CD14-positive monocyte (primary cell): ENCODE data around the gene FAM187B. TPM values are rescaled to one million over a fixed set of nuclear protein-coding genes. Genes with fewer than 3 reads are reported as not detected.
A peak's percentile ranks its signal among the peaks of the same experiment; 100 is the strongest.

Experiments used
- DNase-seq, 3 donors: peaks; one replicate each; pipeline ENCODE4 v3.0.0-alpha.2; 2011 to 2022
- H2AFZ ChIP-seq: 2 replicates; pipeline ENCODE4 v1.6.0; 2012; ENCODE audit warnings: mild to moderate bottlenecking, low read depth, low read length, inconsistent platforms; ENCODE audit not compliant: insufficient read depth, poor library complexity, severe bottlenecking
- H3K27ac ChIP-seq, 2 donors: 1 replicate in 1 of 2; 2 replicates in 1 of 2; pipeline ENCODE4 v1.5.1; 2012 to 2013; ENCODE audit warnings: low read length in 2 of 2, control low read depth in 1 of 2, inconsistent platforms in 1 of 2, low read depth in 1 of 2, mild to moderate bottlenecking in 1 of 2
- H3K27me3 ChIP-seq, 2 donors: one replicate each; pipeline versions ENCODE4 v1.6.0 to v1.6.1; 2011 to 2013; ENCODE audit warnings: low read length in 2 of 2; ENCODE audit not compliant: control insufficient read depth in 2 of 2, insufficient read depth in 2 of 2
- H3K36me3 ChIP-seq, 2 donors: replicated peaks in 1 of 2; 1 replicate in 1 of 2; 2 replicates in 1 of 2; pipeline versions ENCODE4 v1.5.1 to v1.6.1; 2012 to 2013; ENCODE audit warnings: low read length in 2 of 2, control low read depth in 1 of 2, inconsistent platforms in 1 of 2, mild to moderate bottlenecking in 1 of 2; ENCODE audit not compliant: insufficient read depth in 2 of 2, control insufficient read depth in 1 of 2
- H3K4me1 ChIP-seq, 2 donors: 1 replicate in 1 of 2; 2 replicates in 1 of 2; pipeline versions ENCODE4 v1.5.1 to v1.6.1; 2012 to 2013; ENCODE audit warnings: low read length in 2 of 2, control low read depth in 1 of 2, inconsistent platforms in 1 of 2, mild to moderate bottlenecking in 1 of 2, moderate library complexity in 1 of 2; ENCODE audit not compliant: insufficient read depth in 2 of 2, control insufficient read depth in 1 of 2
- H3K4me2 ChIP-seq: replicated peaks from 2 replicates; pipeline ENCODE3; 2012; ENCODE audit warnings: low read length, moderate library complexity, mild to moderate bottlenecking; ENCODE audit not compliant: poor library complexity, severe bottlenecking; ENCODE audit errors: extremely low read depth
- H3K4me3 ChIP-seq, 3 experiments: fragments of 200-600 bp in 1 of 3; sonication (generic) in 1 of 3; replicated peaks in 1 of 3; 1 replicate in 2 of 3; 2 replicates in 1 of 3; pipeline ENCODE4 v1.5.1; 2011 to 2013; ENCODE audit warnings: low read length in 3 of 3, mild to moderate bottlenecking in 3 of 3, control low read depth in 2 of 3, low read depth in 2 of 3, inconsistent platforms in 1 of 3, moderate library complexity in 1 of 3
- H3K79me2 ChIP-seq: 2 replicates; pipeline ENCODE4 v1.6.0; 2012; ENCODE audit warnings: mild to moderate bottlenecking, control low read depth, inconsistent platforms, low read length, moderate library complexity; ENCODE audit not compliant: insufficient read depth
- H3K9ac ChIP-seq: 2 replicates; pipeline ENCODE4 v1.6.0; 2017; ENCODE audit warnings: low read length, mild to moderate bottlenecking; ENCODE audit not compliant: insufficient read depth, poor library complexity, severe bottlenecking
- H3K9me3 ChIP-seq, 2 donors: replicated peaks in 1 of 2; 1 replicate in 1 of 2; 2 replicates in 1 of 2; pipeline versions ENCODE4 v1.5.1 to v1.6.1; 2012 to 2013; ENCODE audit warnings: low read length in 2 of 2, control low read depth in 1 of 2; ENCODE audit not compliant: control insufficient read depth in 1 of 2, insufficient read depth in 1 of 2
- H4K20me1 ChIP-seq: 2 replicates; pipeline ENCODE4 v1.6.0; 2012; ENCODE audit warnings: mild to moderate bottlenecking, low read length, control low read depth, moderate library complexity; ENCODE audit not compliant: insufficient read depth
- H3K27ac Mint-ChIP-seq, 7 donors: one replicate each; pipeline ENCODE4 v1.8.0; 2020; ENCODE audit warnings: mild to moderate bottlenecking in 7 of 7, mixed read lengths in 7 of 7, moderate library complexity in 6 of 7, inconsistent platforms in 2 of 7
- H3K27me3 Mint-ChIP-seq, 3 donors: one replicate each; pipeline ENCODE4 v1.8.0; 2021 to 2022; ENCODE audit warnings: low read depth in 3 of 3, mild to moderate bottlenecking in 3 of 3, mixed read lengths in 3 of 3, moderate library complexity in 3 of 3, inconsistent platforms in 1 of 3
- H3K36me3 Mint-ChIP-seq, 2 donors: one replicate each; pipeline ENCODE4 v1.8.0; 2020; ENCODE audit warnings: mixed read lengths in 2 of 2, inconsistent platforms in 1 of 2, mild to moderate bottlenecking in 1 of 2
- H3K4me1 Mint-ChIP-seq: one replicate; pipeline ENCODE4 v1.8.0; 2020; ENCODE audit warnings: mild to moderate bottlenecking, mixed read lengths
- H3K4me3 Mint-ChIP-seq, 2 donors: one replicate each; pipeline ENCODE4 v1.8.0; 2020; ENCODE audit warnings: mild to moderate bottlenecking in 2 of 2, mixed read lengths in 2 of 2, moderate library complexity in 1 of 2
- H3K9me3 Mint-ChIP-seq, 7 donors: one replicate each; pipeline ENCODE4 v1.8.0; 2020 to 2022; ENCODE audit warnings: mixed read lengths in 7 of 7, mild to moderate bottlenecking in 6 of 7, moderate library complexity in 6 of 7, inconsistent platforms in 2 of 7
- CTCF ChIP-seq: fragments of 200-600 bp; IDR thresholded peaks from one replicate; pipeline ENCODE4 v1.8.0; 2022; ENCODE audit warnings: antibody characterized with exemption, mild to moderate bottlenecking
- WGBS: methylation state at CpG from one replicate; pipeline ENCODE4 v1.1.5; 2013; ENCODE audit warnings: missing lambda C conversion rate; ENCODE audit not compliant: insufficient coverage; 5-methylcytosine and 5-hydroxymethylcytosine counted together
- intact Hi-C, 2 donors: fragments of 100-400 bp; cut with micrococcal nuclease; formaldehyde crosslinking; loops; one replicate each; pipeline versions ENCODE4 v1.15.0 to v1.15.1; 2023
- polyA plus RNA-seq, 3 donors: library from polyadenylated mRNA; depleted of rRNA in 1 of 3; unstranded in 2 of 3; stranded (reverse) in 1 of 3; fragments of 300-500 nt in 2 of 3; fragments of >200 nt in 1 of 3; fragmentation: Illumina TruSeq in 2 of 3; gene quantifications; 1 replicate in 2 of 3; 2 replicates in 1 of 3; pipeline ENCODE4 v1.2.3, GENCODE V29; 2012 to 2021

FAM187B gene
- polyA plus RNA-seq, 3 donors, result not detected

- H3K36me3 Mint-ChIP-seq, result peaks cover 21 to 22% of the 10 kb centered on the region in 2 donors
- peaks cover 45% of the 10 kb centered on the region for H3K4me1 Mint-ChIP-seq
- peak overlapping the region in 3 of 7 donors; percentile 90 to 98 (median 95) for H3K27ac Mint-ChIP-seq
- Histone ChIP-seq H3K36me3 (peaks cover 14 to 18% of the 10 kb centered on the region in 2 donors), H3K4me1 (peaks cover 50 to 60% of the 10 kb centered on the region in 2 donors), H4K20me1 (peaks cover 14% of the 10 kb centered on the region), H3K27me3 (peaks cover 0 to 7% of the 10 kb centered on the region in 2 donors), H3K9ac (peak overlapping the region; percentile 87), H3K4me3 (peak overlapping the region; percentile 76 to 96 (median 89)), H3K9me3 (no peaks in the 10 kb centered on the region), H3K4me2 (peak overlapping the region; percentile 98), H3K79me2 (peaks cover 25% of the 10 kb centered on the region), H3K27ac (peak overlapping the region in 1 of 2 donors; percentile 93), H2AFZ (peak overlapping the region; percentile 91)
- DNase-seq, result no peak
- TF ChIP-seq CTCF, result no peak
- WGBS, result 26% methylated on average over 26 of the region's 39 CpGs
- peaks cover 0 to 2% (median 0%) of the 10 kb centered on the region in 7 donors for H3K9me3 Mint-ChIP-seq
- peak overlapping the region; percentile 89 to 96 for H3K4me3 Mint-ChIP-seq
- H3K27me3 Mint-ChIP-seq, result peaks cover 5 to 14% (median 13%) of the 10 kb centered on the region in 3 donors
- intact Hi-C loops, result loop anchor here in 1 of 2 donors (5.0 to 10.0 kb wide), 3 partner anchors 44 to 124 kb away; partner anchors contain the start of gene FXYD7
These were observed 38.2 kb upstream of the FAM187B start for GRCh38 chr19:35266520-35267352.

GRCh38 chr19:35265900-35266519 lies 37.5 kb upstream of the FAM187B start:
- Histone ChIP-seq H3K9me3 (no peaks in the 10 kb centered on the region), H3K27me3 (peaks cover 0 to 10% of the 10 kb centered on the region in 2 donors), H3K9ac (no peak overlapping the region), H3K79me2 (peaks cover 22% of the 10 kb centered on the region), H3K4me3 (no peak overlapping the region), H3K27ac (no peak overlapping the region), H2AFZ (no peak overlapping the region), H3K4me1 (peaks cover 43 to 53% of the 10 kb centered on the region in 2 donors), H3K4me2 (no peak overlapping the region), H4K20me1 (peaks cover 10% of the 10 kb centered on the region), H3K36me3 (peaks cover 7 to 11% of the 10 kb centered on the region in 2 donors)
- H3K36me3 Mint-ChIP-seq, result peaks cover 14 to 15% of the 10 kb centered on the region in 2 donors
- peak overlapping the region in 2 of 7 donors; percentile 6 to 73 for H3K27ac Mint-ChIP-seq
- H3K9me3 Mint-ChIP-seq, result peaks cover 0 to 2% (median 0%) of the 10 kb centered on the region in 7 donors
- peaks cover 5 to 20% (median 14%) of the 10 kb centered on the region in 3 donors for H3K27me3 Mint-ChIP-seq
- intact Hi-C loops, result loop anchor here in 1 of 2 donors (5.0 to 10.0 kb wide), 3 partner anchors 44 to 124 kb away; partner anchors contain the start of gene FXYD7
- DNase-seq, result no peak
- WGBS, result 97% methylated on average over 8 of the region's 10 CpGs
- H3K4me1 Mint-ChIP-seq, result peaks cover 37% of the 10 kb centered on the region
- no peak for TF ChIP-seq CTCF
- peak overlapping the region; percentile 42 to 68 for H3K4me3 Mint-ChIP-seq
